GM21526 (cell line): ENCODE measurements around the gene CRKL.

Experiments
- ATAC-seq: cut with Tn5 transposase; IDR thresholded peaks from one replicate; pipeline ENCODE4 v1.9.1; 2021; ENCODE audit warnings: moderate library complexity; ENCODE audit not compliant: unreplicated experiment, low FRiP score

The CRKL gene

GRCh38 chr22:20979243-20979809, 62.1 kb downstream of the CRKL start:
- ATAC-seq: no peak

DNA sequence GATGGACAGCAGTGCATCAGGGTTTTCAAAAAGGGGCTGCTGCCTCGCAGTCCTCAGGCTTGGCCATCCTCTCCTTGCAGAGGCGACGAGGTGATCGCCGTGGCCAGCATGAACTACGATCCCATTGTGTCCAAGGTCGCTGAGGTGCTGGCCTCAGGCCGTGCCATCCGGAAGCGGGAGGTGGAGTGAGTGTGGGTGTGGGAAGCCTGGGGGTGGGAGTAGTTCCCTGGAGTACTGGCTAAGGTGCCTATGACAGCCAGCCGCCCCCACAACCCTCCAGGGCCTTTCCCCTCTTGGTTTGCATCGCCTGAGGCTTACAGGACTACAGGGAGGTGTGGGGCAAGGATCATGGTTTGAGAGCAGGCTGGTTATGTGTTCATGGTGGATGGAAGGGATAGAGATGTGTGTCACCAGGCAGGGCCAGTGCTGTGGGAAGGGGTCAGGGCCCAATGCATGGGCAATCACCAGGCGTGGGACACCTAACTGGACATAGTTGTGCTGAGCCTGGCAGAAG, 62.8 kb downstream of the CRKL start:
- no peak for ATAC-seq

GRCh38 chr22:20980523-20980922, 63.3 kb downstream of the CRKL start:
- no peak for ATAC-seq

DNA sequence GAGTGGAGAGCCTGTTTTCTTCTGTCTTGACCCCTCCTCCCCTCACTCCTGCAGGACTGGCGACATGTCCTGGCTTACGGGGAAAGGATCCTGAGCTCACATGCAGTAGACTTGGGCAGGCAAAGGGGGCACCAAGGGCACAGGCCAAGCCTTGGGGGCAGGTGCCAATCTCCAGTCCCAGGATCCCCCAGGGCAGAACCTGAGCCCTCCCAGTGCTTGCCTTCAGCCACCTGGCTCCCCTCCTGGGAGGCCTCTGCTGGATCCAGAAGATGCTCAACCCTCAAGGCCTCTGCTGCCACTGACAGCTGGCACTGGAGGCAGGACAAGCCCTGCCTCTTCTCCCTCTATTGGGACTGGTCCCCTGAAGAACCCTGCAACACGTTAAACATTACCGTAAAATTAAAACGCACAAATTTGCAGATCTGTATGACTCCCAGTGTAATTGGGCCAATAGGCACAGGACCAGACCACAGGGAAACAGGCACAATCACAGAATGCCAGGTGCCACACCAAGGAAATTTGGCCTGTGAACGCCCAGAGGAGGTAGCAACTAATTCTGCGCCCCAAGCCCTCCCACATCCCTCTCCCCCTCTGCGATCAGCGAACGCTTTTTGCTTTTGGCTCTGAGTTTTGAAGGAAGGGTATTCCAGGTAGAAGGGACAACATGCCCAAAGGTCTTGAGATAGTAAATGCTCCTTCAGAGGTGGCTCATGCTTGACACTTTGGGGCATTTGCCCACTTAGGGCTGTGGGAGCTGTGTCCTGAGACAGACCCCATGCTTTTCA, 63.9 kb downstream of the CRKL start:
- ATAC-seq: no peak

GRCh38 chr22:20981787-20982562, 64.8 kb downstream of the CRKL start, which contains the start of gene LZTR1:
Gene LZTR1, plus strand, starts transcription at chr22:20982297. Its CDS starts 75 bp downstream, at chr22:20982372.
- ATAC-seq: no peak

DNA sequence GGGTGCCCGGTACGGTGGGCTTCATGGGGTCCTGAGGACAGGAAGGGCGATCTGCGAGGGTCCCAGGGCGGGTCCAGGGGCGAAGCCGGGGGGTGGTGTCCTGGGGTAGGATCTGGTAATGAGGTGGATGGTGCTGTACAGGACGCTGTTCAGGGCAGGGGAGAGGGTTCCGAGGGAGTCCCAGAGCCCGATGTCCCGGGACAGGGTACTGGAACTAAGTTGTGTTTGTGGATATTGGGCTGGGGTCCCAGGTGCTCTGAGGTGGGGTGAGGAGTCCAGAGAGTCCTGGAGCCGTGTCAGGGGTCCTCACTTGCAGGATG, 65.3 kb downstream of the CRKL start:
- no peak for ATAC-seq

- no peak for ATAC-seq
Observed at GRCh38 chr22:20983081-20983771, 66.0 kb downstream of the CRKL start.

DNA sequence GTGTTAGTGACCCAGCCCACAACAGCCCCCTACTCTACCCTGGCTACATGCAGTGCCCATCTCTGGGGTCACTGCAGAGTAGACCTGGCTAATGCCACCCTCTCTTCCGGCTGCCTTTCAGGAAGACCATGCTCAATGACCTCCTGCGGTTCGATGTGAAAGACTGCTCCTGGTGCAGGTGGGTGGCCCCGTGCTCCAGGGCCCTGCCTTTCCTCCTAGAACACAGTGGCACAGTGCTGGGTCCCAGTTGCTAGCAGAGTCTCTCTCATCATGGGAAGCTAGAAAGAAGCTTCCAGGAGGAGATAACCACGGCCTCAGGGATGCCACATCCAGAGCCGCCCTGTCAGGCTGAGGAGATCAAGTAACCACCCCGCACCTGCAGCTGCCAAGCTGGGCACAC, 68.5 kb downstream of the CRKL start:
- no peak for ATAC-seq

DNA sequence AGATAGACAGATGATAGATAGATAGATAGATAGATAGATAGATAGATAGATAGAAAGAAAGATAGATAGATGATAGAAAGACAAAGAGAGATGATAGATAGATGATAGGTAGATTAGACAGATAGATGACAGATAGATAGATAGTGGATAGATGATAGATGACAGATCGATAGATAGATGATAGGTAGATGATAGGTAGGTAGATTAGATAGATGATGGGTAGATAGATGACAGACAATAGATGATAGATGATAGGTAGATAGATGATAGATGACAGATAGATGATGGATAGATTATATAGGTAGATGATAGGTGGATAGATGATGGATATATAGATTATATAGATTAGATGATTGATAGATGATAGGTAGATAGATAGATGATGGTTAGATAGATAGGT, 69.2 kb downstream of the CRKL start:
- ATAC-seq: no peak

DNA sequence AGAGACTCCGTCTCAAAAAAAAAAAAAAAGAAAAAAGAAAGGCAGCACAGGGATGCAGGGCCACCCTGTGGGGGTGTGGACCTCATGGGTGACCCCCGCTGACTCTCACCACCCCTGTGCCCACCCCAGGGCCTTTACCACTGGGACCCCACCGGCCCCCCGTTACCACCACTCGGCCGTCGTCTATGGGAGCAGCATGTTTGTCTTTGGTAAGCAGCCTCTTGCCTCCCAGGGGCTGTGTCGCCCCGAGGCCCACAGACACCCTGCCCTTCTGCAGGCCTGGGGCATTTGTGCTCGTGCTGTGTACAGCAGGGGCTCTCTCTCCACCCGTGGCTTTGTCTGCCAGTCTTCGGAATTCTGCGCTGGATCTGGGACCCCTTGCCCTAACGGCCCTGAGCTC, 70.2 kb downstream of the CRKL start:
- ATAC-seq: no peak

- no peak for ATAC-seq
Observed at GRCh38 chr22:20988573-20989322, 71.5 kb downstream of the CRKL start.

- ATAC-seq: no peak
Observed at GRCh38 chr22:20989323-20990138, 72.3 kb downstream of the CRKL start.

GRCh38 chr22:20990184-20991180, 73.3 kb downstream of the CRKL start:
- ATAC-seq: no peak

GRCh38 chr22:20991252-20992055, 74.2 kb downstream of the CRKL start:
- no peak for ATAC-seq

DNA sequence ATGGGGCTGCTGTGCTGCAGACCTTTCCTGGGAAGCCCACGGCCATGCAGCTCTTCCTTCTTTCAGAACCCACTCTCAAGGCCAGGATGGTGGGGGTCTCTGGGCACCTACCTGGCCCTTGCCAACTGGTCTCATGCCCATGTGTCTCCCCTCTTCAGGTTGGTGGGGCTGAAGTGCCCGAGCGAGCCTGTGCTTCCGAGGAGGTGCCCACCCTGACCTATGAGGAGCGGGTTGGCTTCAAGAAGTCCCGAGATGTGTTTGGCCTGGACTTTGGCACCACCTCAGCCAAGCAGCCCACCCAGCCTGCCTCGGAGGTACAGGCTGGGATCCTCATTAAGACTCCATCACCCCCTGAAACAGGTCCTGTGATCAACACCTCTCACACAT, 74.8 kb downstream of the CRKL start:
- no peak for ATAC-seq

- no peak for ATAC-seq
Observed at GRCh38 chr22:20992456-20993303, 75.5 kb downstream of the CRKL start.
